Endodermal cell (in vitro differentiated cells): Measurements from ENCODE around the gene TAP2. TPM values are rescaled to one million over a fixed set of nuclear protein-coding genes. Genes with fewer than 3 reads are reported as not detected.
"Not testable (repeated sequence)": the region's sequence is repeated elsewhere in the genome, so short reads cannot be mapped to it uniquely, and the experiment has no call there.

Experiments
- DNase-seq: peaks from one replicate; pipeline ENCODE4 v3.0.0-alpha.2; 2017
- H3K27ac ChIP-seq: 2 replicates; pipeline ENCODE4 v1.5.1; 2013; ENCODE audit warnings: mild to moderate bottlenecking, low read depth, low read length, moderate library complexity
- H3K27me3 ChIP-seq: 2 replicates; pipeline ENCODE4 v1.6.1; 2013; ENCODE audit warnings: mild to moderate bottlenecking, low read length, moderate library complexity; ENCODE audit not compliant: insufficient read depth, control insufficient read depth, poor library complexity, severe bottlenecking
- H3K36me3 ChIP-seq: 2 replicates; pipeline ENCODE4 v1.7.0; 2013; ENCODE audit warnings: mild to moderate bottlenecking, low read length, moderate library complexity; ENCODE audit not compliant: control insufficient read depth, insufficient read depth
- H3K4me1 ChIP-seq: one replicate; pipeline ENCODE4 v1.7.0; 2013; ENCODE audit warnings: low read length; ENCODE audit not compliant: control insufficient read depth, insufficient read depth
- H3K4me3 ChIP-seq: 2 replicates; pipeline ENCODE4 v1.5.1; 2013; ENCODE audit warnings: mild to moderate bottlenecking, low read length, moderate library complexity
- H3K9ac ChIP-seq: 2 replicates; pipeline ENCODE4 v1.6.1; 2013; ENCODE audit warnings: mild to moderate bottlenecking, low read length, moderate library complexity; ENCODE audit not compliant: poor library complexity, severe bottlenecking; ENCODE audit errors: extremely low read depth
- H3K9me3 ChIP-seq: 2 replicates; pipeline ENCODE4 v1.6.1; 2013; ENCODE audit warnings: mild to moderate bottlenecking, low read length, moderate library complexity; ENCODE audit not compliant: control insufficient read depth
- H3K27ac Mint-ChIP-seq: 2 replicates; pipeline ENCODE4 v1.8.0; 2020; ENCODE audit warnings: mixed read lengths
- H3K27me3 Mint-ChIP-seq: 2 replicates; pipeline ENCODE4 v1.8.0; 2021; ENCODE audit warnings: mild to moderate bottlenecking, mixed read lengths; ENCODE audit not compliant: insufficient read depth
- H3K36me3 Mint-ChIP-seq: 2 replicates; pipeline ENCODE4 v1.8.0; 2020; ENCODE audit warnings: low read depth, mixed read lengths
- H3K4me1 Mint-ChIP-seq: 2 replicates; pipeline ENCODE4 v1.8.0; 2020; ENCODE audit warnings: mixed read lengths
- H3K4me3 Mint-ChIP-seq: 2 replicates; pipeline ENCODE4 v1.8.0; 2020; ENCODE audit warnings: mild to moderate bottlenecking, moderate library complexity, mixed read lengths
- H3K9me3 Mint-ChIP-seq: 2 replicates; pipeline ENCODE4 v1.8.0; 2020; ENCODE audit warnings: mild to moderate bottlenecking, mixed read lengths
- WGBS, 2 experiments: methylation state at CpG; one replicate each; pipeline versions ENCODE4 v1.1.5 to v1.1.7; 2013; ENCODE audit warnings: missing lambda C conversion rate in 2 of 2, mixed read lengths in 1 of 2; ENCODE audit not compliant: insufficient coverage in 1 of 2, insufficient read length in 1 of 2; 5-methylcytosine and 5-hydroxymethylcytosine counted together
- total RNA-seq, 2 donors: library from RNA; stranded (reverse); fragmentation: NEBNext Ultra II Directional in 1 of 2; extraction: Animal tissue kit (Norgen Biotek cat#: 25700) in 1 of 2; gene quantifications; 2 replicates in 1 of 2; 3 replicates in 1 of 2; pipeline ENCODE4 v1.2.1, GENCODE V29; 2021
- TF ChIP-seq, protein P1 (sequence below): fragments of 200-600 bp; sonication (generic); conservative IDR thresholded peaks from 2 replicates; pipeline ENCODE4 v1.5.0; 2021; ENCODE audit warnings: antibody characterized with exemption, mild to moderate bottlenecking

Gene TAP2
- total RNA-seq, 2 donors from 2014 or later, result 3.4 to 6.6 TPM

DNA sequence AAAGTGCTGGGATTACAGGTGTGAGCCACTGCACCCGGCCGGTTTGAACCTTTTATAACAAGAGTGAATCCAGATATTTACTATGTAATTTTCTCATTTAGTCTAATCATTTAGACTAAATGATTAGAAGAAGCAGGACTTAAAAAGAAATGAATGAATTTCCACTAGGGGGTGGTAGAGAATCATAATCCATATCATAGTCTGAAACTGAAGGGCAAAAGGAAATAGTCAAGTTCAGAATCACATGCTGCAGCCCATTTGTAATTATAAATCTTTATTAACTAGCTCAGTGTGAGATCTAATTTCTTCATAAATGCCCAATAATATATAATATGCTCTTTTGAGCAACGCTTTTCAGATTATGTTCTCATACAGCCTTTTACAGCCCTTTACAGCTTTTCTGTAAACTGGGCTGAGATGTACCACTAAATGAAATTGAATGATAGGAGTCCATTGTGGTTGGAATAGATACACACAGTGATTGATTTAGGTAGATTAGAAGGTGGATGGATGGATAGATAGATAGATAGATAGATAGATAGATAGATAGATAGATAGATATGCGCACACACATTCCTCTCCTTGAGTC, 47.3 kb upstream of the TAP2 start:
- H3K9me3 Mint-ChIP-seq, result no peaks in the 10 kb centered on the region
- H3K36me3 ChIP-seq, result no peaks in the 10 kb centered on the region
- peaks cover 19% of the 10 kb centered on the region for H3K27me3 Mint-ChIP-seq
- no peak overlapping the region for H3K27ac ChIP-seq
- H3K27me3 ChIP-seq, result no peaks in the 10 kb centered on the region
- H3K27ac Mint-ChIP-seq, result no peak overlapping the region
- no peaks in the 10 kb centered on the region for H3K4me1 Mint-ChIP-seq
- no peak overlapping the region for H3K9ac ChIP-seq
- no peak overlapping the region for H3K4me3 ChIP-seq
- H3K4me3 Mint-ChIP-seq, result no peak overlapping the region
- TF ChIP-seq, protein P1, sequence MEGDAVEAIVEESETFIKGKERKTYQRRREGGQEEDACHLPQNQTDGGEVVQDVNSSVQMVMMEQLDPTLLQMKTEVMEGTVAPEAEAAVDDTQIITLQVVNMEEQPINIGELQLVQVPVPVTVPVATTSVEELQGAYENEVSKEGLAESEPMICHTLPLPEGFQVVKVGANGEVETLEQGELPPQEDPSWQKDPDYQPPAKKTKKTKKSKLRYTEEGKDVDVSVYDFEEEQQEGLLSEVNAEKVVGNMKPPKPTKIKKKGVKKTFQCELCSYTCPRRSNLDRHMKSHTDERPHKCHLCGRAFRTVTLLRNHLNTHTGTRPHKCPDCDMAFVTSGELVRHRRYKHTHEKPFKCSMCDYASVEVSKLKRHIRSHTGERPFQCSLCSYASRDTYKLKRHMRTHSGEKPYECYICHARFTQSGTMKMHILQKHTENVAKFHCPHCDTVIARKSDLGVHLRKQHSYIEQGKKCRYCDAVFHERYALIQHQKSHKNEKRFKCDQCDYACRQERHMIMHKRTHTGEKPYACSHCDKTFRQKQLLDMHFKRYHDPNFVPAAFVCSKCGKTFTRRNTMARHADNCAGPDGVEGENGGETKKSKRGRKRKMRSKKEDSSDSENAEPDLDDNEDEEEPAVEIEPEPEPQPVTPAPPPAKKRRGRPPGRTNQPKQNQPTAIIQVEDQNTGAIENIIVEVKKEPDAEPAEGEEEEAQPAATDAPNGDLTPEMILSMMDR, result peak; percentile 73
- WGBS, 2 experiments, result 67% methylated on average over 2 of the region's 4 CpGs; no CpG with 5 or more reads in 1 of the 2 experiments
- H3K36me3 Mint-ChIP-seq, result no peaks in the 10 kb centered on the region
- DNase-seq, result no peak
- H3K9me3 ChIP-seq, result no peaks in the 10 kb centered on the region
- no peaks in the 10 kb centered on the region for H3K4me1 ChIP-seq

DNA sequence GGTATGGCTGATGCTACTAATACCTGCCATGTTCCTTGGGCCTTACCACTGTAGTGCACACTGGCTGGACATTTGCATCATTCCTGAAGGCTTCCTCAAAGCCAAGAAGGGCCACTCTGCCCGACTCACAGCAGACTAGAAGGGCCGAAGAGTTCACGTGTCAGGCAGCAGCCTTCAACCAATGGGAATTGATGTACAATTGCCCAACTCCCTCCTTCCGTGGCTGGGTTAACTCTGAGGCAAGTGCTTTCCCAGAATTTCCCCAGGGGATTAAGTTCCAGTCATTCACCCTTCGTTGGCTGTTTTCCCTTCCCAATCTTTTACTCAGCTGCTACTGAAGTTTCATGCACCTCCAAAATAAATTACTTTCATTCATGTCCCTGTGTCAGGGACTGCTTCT, 45.2 kb upstream of the TAP2 start:
- Histone ChIP-seq H3K27me3 (no peaks in the 10 kb centered on the region), H3K4me3 (no peak overlapping the region), H3K9ac (no peak overlapping the region), H3K4me1 (no peaks in the 10 kb centered on the region), H3K36me3 (no peaks in the 10 kb centered on the region), H3K9me3 (no peaks in the 10 kb centered on the region), H3K27ac (no peak overlapping the region)
- no peak for DNase-seq
- Mint-ChIP-seq H3K27me3 (peaks cover 14% of the 10 kb centered on the region), H3K36me3 (no peaks in the 10 kb centered on the region), H3K27ac (no peak overlapping the region), H3K4me1 (no peaks in the 10 kb centered on the region), H3K9me3 (no peaks in the 10 kb centered on the region), H3K4me3 (no peak overlapping the region)
- WGBS, 2 experiments, result 46 to 54% methylated on average over 5 of the region's 5 CpGs
- TF ChIP-seq, protein P1, result no peak

DNA sequence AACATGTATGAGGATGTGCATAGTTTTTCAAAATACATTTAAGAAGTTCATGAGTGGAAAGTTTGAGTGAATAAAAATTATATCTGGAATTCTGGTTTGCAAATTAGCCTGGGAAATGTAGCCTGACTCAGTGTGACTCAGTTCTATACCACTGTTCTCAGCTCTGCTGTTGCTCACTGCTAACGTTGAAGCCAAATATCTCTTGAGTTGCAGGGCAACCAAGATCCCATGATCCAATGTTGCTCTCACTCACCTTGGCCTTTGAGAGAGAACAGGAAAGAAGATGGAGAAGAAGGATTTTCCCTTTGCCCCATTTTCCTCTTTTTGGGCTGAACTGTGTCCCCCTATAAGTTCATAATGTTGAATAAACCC, 44.3 kb upstream of the TAP2 start:
- no peak overlapping the region for H3K4me3 ChIP-seq
- no peaks in the 10 kb centered on the region for H3K9me3 ChIP-seq
- no peak overlapping the region for H3K27ac ChIP-seq
- TF ChIP-seq, protein P1, result no peak
- H3K27me3 Mint-ChIP-seq, result peaks cover 11% of the 10 kb centered on the region
- no peaks in the 10 kb centered on the region for H3K9me3 Mint-ChIP-seq
- 61 to 100% methylated on average over 1 of the region's 1 CpG for WGBS, 2 experiments
- no peak overlapping the region for H3K27ac Mint-ChIP-seq
- H3K36me3 Mint-ChIP-seq, result no peaks in the 10 kb centered on the region
- no peaks in the 10 kb centered on the region for H3K27me3 ChIP-seq
- no peak for DNase-seq
- H3K4me1 Mint-ChIP-seq, result no peaks in the 10 kb centered on the region
- H3K9ac ChIP-seq, result no peak overlapping the region
- no peaks in the 10 kb centered on the region for H3K4me1 ChIP-seq
- no peak overlapping the region for H3K4me3 Mint-ChIP-seq
- no peaks in the 10 kb centered on the region for H3K36me3 ChIP-seq

DNA sequence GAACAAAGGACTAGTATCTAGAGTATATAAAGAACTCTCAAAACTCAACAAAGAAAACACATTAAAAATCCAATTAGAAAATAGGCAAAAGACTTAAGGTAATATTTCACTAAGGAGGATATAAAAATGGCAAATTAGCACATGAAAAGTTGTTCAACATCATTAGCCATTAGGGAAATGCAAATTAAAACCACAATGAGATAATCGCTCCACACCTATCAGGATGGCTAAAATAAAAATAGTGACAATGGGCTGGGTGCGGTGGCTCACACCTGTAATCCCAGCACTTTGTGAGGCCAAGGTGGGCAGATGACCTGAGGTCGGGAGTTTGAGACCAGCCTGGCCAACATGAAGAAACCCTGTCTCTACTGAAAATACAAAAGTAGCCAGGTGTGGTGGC, 42.4 kb upstream of the TAP2 start:
- peaks cover 21% of the 10 kb centered on the region for H3K27me3 Mint-ChIP-seq
- H3K27ac Mint-ChIP-seq, result not testable (repeated sequence)

More for the DNA sequence above, 42.4 kb upstream of the TAP2 start:
- H3K4me1 ChIP-seq, H3K36me3 Mint-ChIP-seq, DNase-seq, H3K4me3 ChIP-seq, H3K9me3 Mint-ChIP-seq, H3K4me1 Mint-ChIP-seq, H3K36me3 ChIP-seq, H3K9ac ChIP-seq, H3K4me3 Mint-ChIP-seq, H3K9me3 ChIP-seq, H3K27ac ChIP-seq: not testable (repeated sequence)
- WGBS, 2 experiments, result 72 to 80% methylated on average over 2 to 3 of the region's 3 CpGs
- peaks cover 10% of the 10 kb centered on the region for H3K27me3 ChIP-seq
